Muscle layer of duodenum (tissue), 2 donors: ENCODE measurements around the gene NCOA1.
"Not testable (repeated sequence)": the region's sequence is repeated elsewhere in the genome, so short reads cannot be mapped to it uniquely, and the experiment has no call there.

ENCODE experiments used
- H3K27ac ChIP-seq: one replicate; pipeline ENCODE4 v1.7.0; 2013; ENCODE audit warnings: mild to moderate bottlenecking, low read length
- H3K27me3 ChIP-seq: one replicate; pipeline ENCODE4 v1.7.0; 2013; ENCODE audit warnings: low read depth, mild to moderate bottlenecking, control low read depth, low read length
- H3K36me3 ChIP-seq, 2 donors: one replicate each; pipeline ENCODE4 v1.7.0; 2013; ENCODE audit warnings: low read length in 2 of 2, control low read depth in 1 of 2, mild to moderate bottlenecking in 1 of 2; ENCODE audit not compliant: insufficient read depth in 2 of 2, control insufficient read depth in 1 of 2
- H3K4me1 ChIP-seq, 2 donors: one replicate each; pipeline ENCODE4 v1.7.0; 2013; ENCODE audit warnings: low read length in 2 of 2, mild to moderate bottlenecking in 2 of 2, control low read depth in 1 of 2, moderate library complexity in 1 of 2; ENCODE audit not compliant: insufficient read depth in 2 of 2, control insufficient read depth in 1 of 2
- H3K4me3 ChIP-seq, 2 donors: one replicate each; pipeline ENCODE4 v1.7.0; 2013; ENCODE audit warnings: low read length in 2 of 2, low read depth in 1 of 2, mild to moderate bottlenecking in 1 of 2
- H3K9me3 ChIP-seq, 2 donors: one replicate each; pipeline ENCODE4 v1.7.0; 2013; ENCODE audit warnings: low read length in 2 of 2, control low read depth in 1 of 2, mild to moderate bottlenecking in 1 of 2; ENCODE audit not compliant: control insufficient read depth in 1 of 2
- donor health status: healthy.

The NCOA1 gene

GRCh38 chr2:24580561-24580960 is 89.5 kb downstream of the NCOA1 start:
- peaks cover 6 to 8% of the 10 kb centered on the region in 2 donors for H3K4me1 ChIP-seq

GRCh38 chr2:24581971-24582370 is 90.9 kb downstream of the NCOA1 start:
- not testable (repeated sequence) for H3K27ac ChIP-seq, H3K9me3 ChIP-seq, H3K4me3 ChIP-seq, H3K27me3 ChIP-seq, H3K36me3 ChIP-seq, H3K4me1 ChIP-seq

More at GRCh38 chr2:24580561-24580960, 89.5 kb downstream of the NCOA1 start:
- Histone ChIP-seq H3K36me3 (no peaks in the 10 kb centered on the region), H3K9me3 (no peaks in the 10 kb centered on the region), H3K27ac (no peak overlapping the region), H3K4me3 (no peak overlapping the region), H3K27me3 (no peaks in the 10 kb centered on the region)

GRCh38 chr2:24586955-24587354 is 95.9 kb downstream of the NCOA1 start:
- no peak overlapping the region for H3K27ac ChIP-seq
- H3K4me1 ChIP-seq = no peaks in the 10 kb centered on the region
- H3K36me3 ChIP-seq = peaks cover 0 to 3% of the 10 kb centered on the region in 2 donors
- H3K9me3 ChIP-seq = no peaks in the 10 kb centered on the region
- no peak overlapping the region for H3K4me3 ChIP-seq
- no peaks in the 10 kb centered on the region for H3K27me3 ChIP-seq

- peaks cover 0 to 3% of the 10 kb centered on the region in 2 donors for H3K36me3 ChIP-seq
- H3K9me3 ChIP-seq = no peaks in the 10 kb centered on the region
- no peak overlapping the region for H3K27ac ChIP-seq
- no peaks in the 10 kb centered on the region for H3K4me1 ChIP-seq
- H3K4me3 ChIP-seq = no peak overlapping the region
- no peaks in the 10 kb centered on the region for H3K27me3 ChIP-seq
Measured at GRCh38 chr2:24588294-24588693, 97.2 kb downstream of the NCOA1 start.

- no peak overlapping the region for H3K27ac ChIP-seq
- H3K27me3 ChIP-seq = no peaks in the 10 kb centered on the region
- no peaks in the 10 kb centered on the region for H3K9me3 ChIP-seq
- H3K36me3 ChIP-seq = no peaks in the 10 kb centered on the region
- no peaks in the 10 kb centered on the region for H3K4me1 ChIP-seq
- no peak overlapping the region for H3K4me3 ChIP-seq
Measured at GRCh38 chr2:24592441-24593100, 101.5 kb downstream of the NCOA1 start.

- Histone ChIP-seq H3K4me3 (no peak overlapping the region), H3K27ac (no peak overlapping the region), H3K4me1 (no peaks in the 10 kb centered on the region), H3K9me3 (no peaks in the 10 kb centered on the region), H3K36me3 (no peaks in the 10 kb centered on the region), H3K27me3 (no peaks in the 10 kb centered on the region)
Measured at GRCh38 chr2:24594283-24594682, 103.2 kb downstream of the NCOA1 start.

GRCh38 chr2:24597181-24597870 is 106.3 kb downstream of the NCOA1 start:
- no peak overlapping the region for H3K27ac ChIP-seq
- no peak overlapping the region for H3K4me3 ChIP-seq
- H3K4me1 ChIP-seq = no peaks in the 10 kb centered on the region
- H3K27me3 ChIP-seq = no peaks in the 10 kb centered on the region
- no peaks in the 10 kb centered on the region for H3K9me3 ChIP-seq
- H3K36me3 ChIP-seq = no peaks in the 10 kb centered on the region

GRCh38 chr2:24600140-24600539 is 109.1 kb downstream of the NCOA1 start:
- H3K9me3 ChIP-seq, H3K4me1 ChIP-seq, H3K36me3 ChIP-seq, H3K4me3 ChIP-seq, H3K27ac ChIP-seq, H3K27me3 ChIP-seq: not testable (repeated sequence)

GRCh38 chr2:24611631-24612030 is 120.6 kb downstream of the NCOA1 start:
- no peaks in the 10 kb centered on the region for H3K4me1 ChIP-seq

GRCh38 chr2:24613154-24613814 is 122.2 kb downstream of the NCOA1 start:
- Histone ChIP-seq H3K27ac (no peak overlapping the region), H3K4me3 (no peak overlapping the region), H3K36me3 (no peaks in the 10 kb centered on the region), H3K4me1 (peaks cover 0 to 3% of the 10 kb centered on the region in 2 donors), H3K9me3 (peaks cover 0 to 10% of the 10 kb centered on the region in 2 donors), H3K27me3 (no peaks in the 10 kb centered on the region)

More at GRCh38 chr2:24611631-24612030, 120.6 kb downstream of the NCOA1 start:
- H3K9me3 ChIP-seq = peaks cover 0 to 13% of the 10 kb centered on the region in 2 donors
- H3K4me3 ChIP-seq = no peak overlapping the region
- no peaks in the 10 kb centered on the region for H3K36me3 ChIP-seq
- no peaks in the 10 kb centered on the region for H3K27me3 ChIP-seq
- no peak overlapping the region for H3K27ac ChIP-seq

- no peak overlapping the region for H3K27ac ChIP-seq
- H3K27me3 ChIP-seq = no peaks in the 10 kb centered on the region
- H3K4me3 ChIP-seq = no peak overlapping the region
- H3K4me1 ChIP-seq = peaks cover 0 to 3% of the 10 kb centered on the region in 2 donors
- H3K9me3 ChIP-seq = peaks cover 0 to 9% of the 10 kb centered on the region in 2 donors
- no peaks in the 10 kb centered on the region for H3K36me3 ChIP-seq
Measured at GRCh38 chr2:24616616-24617015, 125.6 kb downstream of the NCOA1 start.
